Kidney (tissue), 14 donors: Measurements from ENCODE around the gene ANO1. TPM values are rescaled to one million over a fixed set of nuclear protein-coding genes. Genes with fewer than 3 reads are reported as not detected.

ENCODE experiments used
- DNase-seq, 5 donors: peaks; one replicate each; pipeline ENCODE4 v3.0.0-alpha.2; 2013 to 2020
- FAIRE-seq: peaks from 2 replicates; lab custom pipeline; 2012; peaks lifted over from hg19 to GRCh38; lab: Jason Lieb, UNC
- H3K27ac ChIP-seq, 2 donors: one replicate each; pipeline ENCODE4 v1.7.0; 2013; ENCODE audit warnings: low read depth in 2 of 2, low read length in 2 of 2, inconsistent platforms in 1 of 2
- H3K27me3 ChIP-seq: one replicate; pipeline ENCODE4 v1.7.1; 2013; ENCODE audit warnings: low read length, inconsistent platforms; ENCODE audit not compliant: control insufficient read depth, insufficient read depth
- H3K36me3 ChIP-seq, 3 donors: one replicate each; pipeline versions ENCODE4 v1.7.0 to v1.7.1; 2013; ENCODE audit warnings: low read length in 3 of 3, control low read depth in 1 of 3, inconsistent platforms in 1 of 3; ENCODE audit not compliant: insufficient read depth in 3 of 3, control insufficient read depth in 2 of 3
- H3K4me1 ChIP-seq, 3 donors: one replicate each; pipeline versions ENCODE4 v1.7.0 to v1.7.1; 2013; ENCODE audit warnings: low read length in 3 of 3, inconsistent platforms in 1 of 3, low read depth in 1 of 3; ENCODE audit not compliant: control insufficient read depth in 2 of 3, insufficient read depth in 2 of 3
- H3K4me3 ChIP-seq, 3 donors: one replicate each; pipeline versions ENCODE4 v1.7.0 to v1.8.1; 2013; ENCODE audit warnings: low read length in 3 of 3, control low read depth in 1 of 3, inconsistent platforms in 1 of 3
- H3K9ac ChIP-seq, 3 donors: one replicate each; pipeline versions ENCODE4 v1.7.0 to v1.7.1; 2013; ENCODE audit warnings: low read length in 3 of 3, control low read depth in 1 of 3, inconsistent platforms in 1 of 3
- H3K9me3 ChIP-seq, 3 donors: one replicate each; pipeline versions ENCODE4 v1.7.0 to v1.7.1; 2013; ENCODE audit warnings: low read length in 3 of 3, control low read depth in 1 of 3, inconsistent platforms in 1 of 3; ENCODE audit not compliant: control insufficient read depth in 2 of 3, insufficient read depth in 1 of 3
- CTCF ChIP-seq: IDR thresholded peaks from 3 replicates; pipeline ENCODE4 v1.5.1; 2012; ENCODE audit warnings: mild to moderate bottlenecking, moderate library complexity, borderline replicate concordance; ENCODE audit not compliant: insufficient read depth; ENCODE audit errors: extremely low read depth
- intact Hi-C: fragments of 100-400 bp; cut with DNase I; formaldehyde crosslinking; loops from one replicate; pipeline ENCODE4 v1.11.1; 2022
- polyA plus RNA-seq: library from polyadenylated mRNA; stranded (reverse); fragments of 350-450 nt; fragmentation: Illumina TruSeq; extraction: RNeasy Lipid Tissue Mini Kit (QIAGEN cat#74804); gene quantifications from one replicate; pipeline ENCODE4 v1.2.3, GENCODE V29; 2014; ENCODE audit warnings: low read depth, low replicate concordance; ENCODE audit not compliant: insufficient read depth
- total RNA-seq: library from RNA; stranded (reverse); fragmentation: NEBNext Ultra II Directional; extraction: Animal tissue kit (Norgen Biotek cat#: 25700); gene quantifications from one replicate; pipeline ENCODE4 v1.2.1, GENCODE V29; 2021
- donor health status: control.
- donor health status: control.
- donor health status: control.
- donor health status: control.
- donor health status: control.
- donor health status: DM: yes; HTN: yes; CAD: no.
- donor health status: Normal renal cell carcinoma (clear cell type).

Gene ANO1
- total and polyA plus RNA-seq, 2 donors from 2014 or later: 2.0 to 15.1 TPM

DNA sequence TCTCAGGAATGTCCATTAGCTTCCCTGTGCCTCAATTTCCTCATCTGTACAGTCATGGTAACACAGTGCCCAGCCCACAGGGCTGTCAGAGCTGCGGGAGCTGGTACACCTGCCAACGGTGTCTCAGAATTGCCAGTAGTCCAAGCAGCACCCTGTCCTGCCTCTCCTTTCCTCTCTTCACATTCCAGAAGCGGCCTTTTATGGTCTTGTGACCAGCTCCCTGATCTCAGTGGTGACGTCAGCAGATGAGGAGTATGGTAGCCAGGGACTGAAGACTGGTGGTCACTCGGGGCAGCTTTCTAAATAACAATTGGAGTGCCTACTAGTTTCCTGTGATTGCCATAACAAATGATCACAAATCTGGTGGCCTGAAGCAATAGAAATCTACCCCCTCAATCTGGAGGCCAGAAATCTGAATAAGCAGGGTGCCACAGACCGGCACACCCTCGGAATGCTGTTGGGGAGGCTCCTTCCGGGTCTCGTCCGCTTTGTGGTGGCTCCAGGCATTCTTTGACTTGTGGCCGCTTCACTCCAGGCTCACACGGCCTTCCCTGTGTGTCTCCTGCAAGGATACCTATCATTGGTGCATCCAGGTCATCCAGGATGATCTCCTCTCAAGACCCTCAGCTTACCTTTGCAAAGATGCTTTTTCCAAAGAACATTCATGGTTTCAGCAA, 127.1 kb downstream of the ANO1 start:
- FAIRE-seq (no peak), DNase-seq (peak in 1 of 5 donors; percentile 37)
- TF ChIP-seq CTCF: no peak
- Histone ChIP-seq H3K9me3 (no peaks in the 10 kb centered on the region), H3K36me3 (peaks cover 0 to 18% (median 9%) of the 10 kb centered on the region in 3 donors), H3K27me3 (no peaks in the 10 kb centered on the region), H3K4me1 (peaks cover 3 to 32% (median 31%) of the 10 kb centered on the region in 3 donors), H3K27ac (peak overlapping the region; percentile 47 to 51), H3K9ac (peak overlapping the region in 1 of 3 donors; percentile 99), H3K4me3 (peak overlapping the region in 2 of 3 donors; percentile 97 to 99)
- intact Hi-C loops: no loop called here

DNA sequence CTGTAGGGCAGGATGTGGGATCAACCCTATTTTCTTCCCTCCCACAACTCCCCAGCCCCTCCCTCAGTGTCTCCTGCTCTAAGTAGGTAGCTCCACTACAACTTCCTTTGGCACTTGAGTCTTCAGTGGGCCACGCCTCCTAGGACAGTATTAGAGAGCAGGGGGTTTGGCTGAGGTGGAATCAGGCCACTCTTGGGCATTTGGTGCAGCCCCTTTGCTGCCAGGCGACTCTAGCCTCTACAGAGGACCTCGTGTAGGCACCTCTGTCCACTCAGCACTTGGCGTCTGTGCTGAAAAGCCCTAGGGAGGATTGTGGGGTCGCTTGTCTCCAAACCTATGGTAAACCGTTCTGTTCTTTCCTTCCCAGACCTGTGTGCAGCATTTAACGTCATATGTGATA, 127.6 kb downstream of the ANO1 start:
- Histone ChIP-seq H3K36me3 (peaks cover 0 to 18% (median 9%) of the 10 kb centered on the region in 3 donors), H3K4me1 (peaks cover 3 to 36% (median 31%) of the 10 kb centered on the region in 3 donors), H3K27ac (no peak overlapping the region), H3K4me3 (no peak overlapping the region), H3K9me3 (no peaks in the 10 kb centered on the region), H3K27me3 (no peaks in the 10 kb centered on the region), H3K9ac (no peak overlapping the region)
- TF ChIP-seq CTCF: no peak
- FAIRE-seq (no peak), DNase-seq (no peak)
- intact Hi-C loops: no loop called here

GRCh38 chr11:70206226-70206981, 128.3 kb downstream of the ANO1 start:
- TF ChIP-seq CTCF: no peak
- H3K9me3 ChIP-seq: no peaks in the 10 kb centered on the region
- H3K9ac ChIP-seq: no peak overlapping the region
- no peak overlapping the region for H3K4me3 ChIP-seq
- intact Hi-C loops: no loop called here
- no peak for FAIRE-seq
- H3K27ac ChIP-seq: peak overlapping the region; percentile 32 to 51
- no peaks in the 10 kb centered on the region for H3K27me3 ChIP-seq
- H3K36me3 ChIP-seq: peaks cover 0 to 18% (median 9%) of the 10 kb centered on the region in 3 donors
- H3K4me1 ChIP-seq: peaks cover 3 to 36% (median 31%) of the 10 kb centered on the region in 3 donors
- peak in 1 of 5 donors; percentile 33 for DNase-seq
